Measurements from ENCODE around the gene PAPPA2. TPM values are rescaled to one million over a fixed set of nuclear protein-coding genes. Genes with fewer than 3 reads are reported as not detected.

Gene PAPPA2
- total and polyA plus RNA-seq, 2 of the 8 experiments (the other 6 are each of a cell fraction or from before 2014, with no cell fraction given): 0.08 to 0.88 TPM

DNA sequence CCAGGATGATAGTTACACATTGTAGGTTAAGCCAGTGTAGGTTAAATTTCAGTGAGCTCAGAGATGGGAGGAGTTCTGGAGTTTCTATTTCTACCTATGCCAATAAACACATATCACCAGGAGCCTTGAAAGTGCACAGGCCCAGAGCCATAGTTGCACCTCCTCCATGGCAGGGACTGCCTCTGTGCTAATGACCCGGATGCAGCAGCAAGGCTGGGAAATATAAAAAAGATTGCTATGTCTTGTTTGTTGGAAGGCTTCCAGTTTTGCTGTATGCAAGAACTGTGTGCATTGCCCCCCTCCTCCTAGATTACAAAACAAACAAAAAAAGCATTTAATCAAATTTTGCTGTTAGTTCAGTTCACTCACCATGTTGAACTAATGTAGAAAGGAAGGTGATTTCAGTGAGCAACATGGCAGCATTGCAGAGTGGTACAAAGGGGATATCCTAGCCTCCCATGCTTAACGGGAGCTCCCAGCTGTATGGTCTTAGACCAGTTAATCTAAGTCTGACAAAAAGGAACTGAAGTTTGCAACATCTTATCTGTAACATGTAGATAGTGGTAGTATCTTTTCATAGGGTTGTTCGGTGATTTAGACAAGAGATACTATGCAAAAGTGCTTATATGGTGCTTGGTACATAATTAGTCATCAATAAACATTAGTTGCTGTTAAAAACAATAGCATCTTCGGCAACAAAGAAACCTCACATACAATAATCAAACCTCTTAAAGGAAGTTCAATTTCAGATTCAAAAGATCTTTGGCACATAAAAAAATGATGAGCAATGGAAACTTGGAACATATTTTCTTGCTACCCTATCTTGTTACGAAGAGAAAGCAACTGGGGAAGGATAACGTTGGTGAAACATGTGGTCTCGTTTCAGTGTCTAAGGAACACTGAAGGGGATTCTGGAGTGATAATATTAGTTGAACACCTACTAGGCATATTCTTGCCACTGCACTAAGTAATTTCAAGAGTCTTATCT is 392.1 kb downstream of the PAPPA2 start:
- Histone ChIP-seq H4K5ac (ENCODE audit: insufficient read length, low read depth, low read length) (no peak overlapping the region), H3K56ac (replicated peaks; ENCODE audit: insufficient read length, low read depth, low read length) (no peak overlapping the region), H3K4me1 (replicated peaks in 1 of 4; ENCODE audit: control insufficient read depth in 3 of 4, insufficient read depth in 4 of 4, low read length in 3 of 4) (no peaks in the 10 kb centered on the region), H3K4ac (replicated peaks; ENCODE audit: insufficient read length, low read depth, low read length) (no peak overlapping the region), H3K36me3 (ENCODE audit: control insufficient read depth in 2 of 4, insufficient read depth in 4 of 4, low read length in 3 of 4) (no peaks in the 10 kb centered on the region), H4K8ac (ENCODE audit: extremely low read depth, insufficient read depth, low read length) (no peak overlapping the region), H2BK15ac (ENCODE audit: low read length) (no peak overlapping the region), H3K9me3 (ENCODE audit: insufficient read depth in 2 of 2, low read depth in 1 of 2, low read length in 1 of 2) (no peaks in the 10 kb centered on the region), H2BK5ac (ENCODE audit: low read depth, low read length) (no peak overlapping the region), H2BK20ac (ENCODE audit: low read length) (no peak overlapping the region), H3K14ac (ENCODE audit: insufficient read length) (no peak overlapping the region), H3K27ac (ENCODE audit: low read depth, low read length) (no peak overlapping the region), H3K23ac (ENCODE audit: insufficient read length) (no peak overlapping the region), H2AK5ac (ENCODE audit: low read depth, low read length) (no peak overlapping the region), H3K4me3 (ENCODE audit: extremely low read depth in 1 of 4, insufficient read depth in 2 of 4, low read depth in 3 of 4, low read length in 4 of 4) (no peak overlapping the region), H3K79me2 (ENCODE audit: control insufficient read depth in 1 of 2, insufficient read depth in 2 of 2, low read length in 2 of 2) (no peaks in the 10 kb centered on the region), H3K23me2 (ENCODE audit: low read depth, low read length) (no peaks in the 10 kb centered on the region), H3K79me1 (ENCODE audit: low read depth, low read length) (no peaks in the 10 kb centered on the region), H3K9ac (replicated peaks in 1 of 4; ENCODE audit: extremely low read depth in 1 of 4, low read depth in 3 of 4, low read length in 3 of 4) (no peak overlapping the region), H2BK12ac (ENCODE audit: low read depth, low read length) (no peak overlapping the region), H4K91ac (replicated peaks; ENCODE audit: insufficient read length, low read length) (no peak overlapping the region), H2BK120ac (replicated peaks; ENCODE audit: low read depth, low read length) (no peak overlapping the region), H3K18ac (ENCODE audit: extremely low read depth, low read length) (no peak overlapping the region), H3K27me3 (replicated peaks in 1 of 4; ENCODE audit: control insufficient read depth in 3 of 4, extremely low read depth in 1 of 4, insufficient read depth in 3 of 4, low read length in 3 of 4) (no peaks in the 10 kb centered on the region), H2AFZ (ENCODE audit: low read length) (no peak overlapping the region), H4K20me1 (replicated peaks in 1 of 2; ENCODE audit: control insufficient read depth in 1 of 2, insufficient read depth in 2 of 2, low read length in 2 of 2) (no peaks in the 10 kb centered on the region), H3K4me2 (ENCODE audit: insufficient read depth in 1 of 2, low read depth in 2 of 2, low read length in 2 of 2) (no peak overlapping the region)
- no peak for DNase-seq (ENCODE audit: low read depth in 1 of 2, low spot score in 2 of 2)
- 96% methylated on average over 7 of the region's 7 CpGs; no CpG with 5 or more reads in 1 of the 2 experiments for WGBS, 2 experiments (ENCODE audit: extremely low coverage in 1 of 2, insufficient coverage in 1 of 2, insufficient read length in 1 of 2, insufficient replicate concordance in 2 of 2, low coverage in 1 of 2, low lambda C conversion rate in 2 of 2, missing lambda C conversion rate in 1 of 2)
- POLR2A ChIA-PET (ENCODE audit: partially characterized antibody): no interaction called here
- TF ChIP-seq NRF1 (IDR thresholded peaks at IDR 0.05; ENCODE audit: low read depth, low read length) (no peak), CHD1 (IDR thresholded peaks at IDR 0.05; ENCODE audit: low read depth, low read length) (no peak), GABPA (IDR thresholded peaks at IDR 0.05; ENCODE audit: borderline replicate concordance, insufficient read depth, low read length) (no peak), POLR2AphosphoS5 (IDR thresholded peaks at IDR 0.05; ENCODE audit: low read depth, low read length) (no peak), EZH2 (IDR thresholded peaks at IDR 0.05; ENCODE audit: low read depth, low read length, severe bottlenecking) (no peak), RXRA (IDR thresholded peaks at IDR 0.05; ENCODE audit: insufficient read depth, low read depth, low read length) (no peak)
- TF ChIP-seq, protein P1, sequence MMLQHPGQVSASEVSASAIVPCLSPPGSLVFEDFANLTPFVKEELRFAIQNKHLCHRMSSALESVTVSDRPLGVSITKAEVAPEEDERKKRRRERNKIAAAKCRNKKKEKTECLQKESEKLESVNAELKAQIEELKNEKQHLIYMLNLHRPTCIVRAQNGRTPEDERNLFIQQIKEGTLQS (IDR thresholded peaks at IDR 0.05; ENCODE audit: insufficient read depth, low read depth, low read length): no peak
- TF ChIP-seq, protein P2, sequence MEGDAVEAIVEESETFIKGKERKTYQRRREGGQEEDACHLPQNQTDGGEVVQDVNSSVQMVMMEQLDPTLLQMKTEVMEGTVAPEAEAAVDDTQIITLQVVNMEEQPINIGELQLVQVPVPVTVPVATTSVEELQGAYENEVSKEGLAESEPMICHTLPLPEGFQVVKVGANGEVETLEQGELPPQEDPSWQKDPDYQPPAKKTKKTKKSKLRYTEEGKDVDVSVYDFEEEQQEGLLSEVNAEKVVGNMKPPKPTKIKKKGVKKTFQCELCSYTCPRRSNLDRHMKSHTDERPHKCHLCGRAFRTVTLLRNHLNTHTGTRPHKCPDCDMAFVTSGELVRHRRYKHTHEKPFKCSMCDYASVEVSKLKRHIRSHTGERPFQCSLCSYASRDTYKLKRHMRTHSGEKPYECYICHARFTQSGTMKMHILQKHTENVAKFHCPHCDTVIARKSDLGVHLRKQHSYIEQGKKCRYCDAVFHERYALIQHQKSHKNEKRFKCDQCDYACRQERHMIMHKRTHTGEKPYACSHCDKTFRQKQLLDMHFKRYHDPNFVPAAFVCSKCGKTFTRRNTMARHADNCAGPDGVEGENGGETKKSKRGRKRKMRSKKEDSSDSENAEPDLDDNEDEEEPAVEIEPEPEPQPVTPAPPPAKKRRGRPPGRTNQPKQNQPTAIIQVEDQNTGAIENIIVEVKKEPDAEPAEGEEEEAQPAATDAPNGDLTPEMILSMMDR (IDR thresholded peaks at IDR 0.05; ENCODE audit: control extremely low read depth in 1 of 3, insufficient read depth in 1 of 3, low read depth in 1 of 3, low read length in 3 of 3): no peak
- CTCF ChIA-PET (ENCODE audit: partially characterized antibody): interaction anchor here (0.6 to 1.0 kb wide), 5 partner anchors 9 to 568 kb away, joined by 3 read pairs; no protein-coding TSS in a partner anchor
- FAIRE-seq: no peak
